T-helper 17 cell (primary cell): ENCODE measurements around the gene ITIH6. TPM values are rescaled to one million over a fixed set of nuclear protein-coding genes. Genes with fewer than 3 reads are reported as not detected.
"Not testable (repeated sequence)": the region's sequence is repeated elsewhere in the genome, so short reads cannot be mapped to it uniquely, and the experiment has no call there.

Experiments used
- ATAC-seq: fragments of 150-1000 bp; cut with Tn5 transposase; 2 replicates; pipeline ENCODE4 v1.10.0; 2021; ENCODE audit warnings: mild to moderate bottlenecking, moderate library complexity
- DNase-seq, 3 donors: peaks; one replicate each; pipeline versions ENCODE4 v3.0.0 to v3.0.0-alpha.2; 2020 to 2021
- H3K9me3 ChIP-seq: one replicate; pipeline ENCODE4 v1.7.0; 2013; ENCODE audit warnings: low read length, mild to moderate bottlenecking; ENCODE audit not compliant: control insufficient read depth, poor library complexity, severe bottlenecking
- H3K27ac Mint-ChIP-seq: one replicate; pipeline ENCODE4 v1.8.0; 2022; ENCODE audit warnings: mild to moderate bottlenecking, moderate library complexity, mixed read lengths
- H3K27me3 Mint-ChIP-seq: one replicate; pipeline ENCODE4 v1.8.0; 2022; ENCODE audit warnings: mixed read lengths
- H3K36me3 Mint-ChIP-seq: one replicate; pipeline ENCODE4 v1.8.0; 2022; ENCODE audit warnings: low read depth, mixed read lengths
- H3K4me1 Mint-ChIP-seq: one replicate; pipeline ENCODE4 v1.8.0; 2022; ENCODE audit warnings: mild to moderate bottlenecking, mixed read lengths
- H3K4me3 Mint-ChIP-seq: one replicate; pipeline ENCODE4 v1.8.0; 2022; ENCODE audit warnings: mild to moderate bottlenecking, moderate library complexity, mixed read lengths
- total RNA-seq, 4 donors: library from RNA in 2 of 4; stranded (reverse) in 2 of 4; gene quantifications; one replicate each; pipeline ENCODE4 v1.2.3 and lab custom pipeline; 2022 to 2026

ITIH6 gene
- total RNA-seq, 2 donors from 2014 or later = not detected

DNA sequence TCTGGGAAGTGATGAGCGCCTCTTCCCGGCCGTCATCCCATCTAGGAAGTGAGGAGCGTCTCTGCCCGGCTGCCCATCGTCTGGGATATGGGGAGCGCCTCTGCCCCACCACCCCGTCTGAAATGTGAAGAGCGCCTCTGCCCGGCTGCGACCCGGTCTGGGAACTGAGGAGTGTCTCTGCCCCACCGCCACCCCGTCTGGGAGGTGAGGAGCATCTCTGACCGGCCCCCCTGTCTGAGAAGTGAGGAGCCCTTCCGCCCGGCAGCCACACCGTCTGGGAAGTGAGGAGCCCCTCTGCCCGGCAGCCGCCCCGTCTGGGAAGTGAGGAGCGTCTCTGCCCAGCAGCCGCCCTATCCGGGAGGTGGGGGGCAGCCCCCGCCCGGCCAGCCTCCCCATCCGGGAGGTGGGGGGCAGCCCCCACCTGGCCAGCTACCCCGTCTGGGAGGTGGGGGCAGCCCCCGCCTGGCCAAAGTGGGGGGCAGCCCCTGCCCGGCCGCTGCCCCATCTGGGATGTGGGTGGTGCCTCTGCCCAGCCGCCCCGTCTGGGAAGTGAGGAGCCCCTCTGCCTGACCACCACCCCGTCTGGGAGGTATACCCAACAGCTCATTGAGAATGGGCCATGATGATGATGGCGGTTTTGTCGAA lies 61.6 kb downstream of the ITIH6 start:
- ATAC-seq, DNase-seq, H3K4me3 Mint-ChIP-seq, H3K36me3 Mint-ChIP-seq, H3K27me3 Mint-ChIP-seq, H3K4me1 Mint-ChIP-seq, H3K9me3 ChIP-seq, H3K27ac Mint-ChIP-seq: not testable (repeated sequence)

DNA sequence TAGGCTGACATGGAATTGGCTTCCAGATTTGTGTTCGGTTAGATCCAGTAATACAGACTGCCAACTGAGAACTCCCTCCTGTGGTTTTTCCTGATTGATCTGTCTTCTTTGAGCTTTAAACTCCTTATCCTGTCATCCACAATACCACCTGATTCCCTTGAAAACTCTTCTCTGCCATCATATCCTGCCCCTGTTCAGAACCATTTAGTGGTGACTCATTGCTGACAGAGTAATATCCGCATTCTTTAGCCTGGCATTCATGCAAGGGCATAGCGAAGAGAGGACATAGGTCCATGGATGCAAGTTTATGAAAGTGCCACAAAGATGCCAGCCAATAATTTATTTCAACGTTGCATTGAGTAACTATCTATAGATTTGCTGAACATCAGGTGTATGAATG lies 76.6 kb downstream of the ITIH6 start:
- H3K4me3 Mint-ChIP-seq = no peak overlapping the region
- DNase-seq (no peak), ATAC-seq (no peak)
- no peak overlapping the region for H3K27ac Mint-ChIP-seq
- no peaks in the 10 kb centered on the region for H3K36me3 Mint-ChIP-seq
- peaks cover 18% of the 10 kb centered on the region for H3K27me3 Mint-ChIP-seq
- peaks cover 2% of the 10 kb centered on the region for H3K4me1 Mint-ChIP-seq
- H3K9me3 ChIP-seq = no peaks in the 10 kb centered on the region

DNA sequence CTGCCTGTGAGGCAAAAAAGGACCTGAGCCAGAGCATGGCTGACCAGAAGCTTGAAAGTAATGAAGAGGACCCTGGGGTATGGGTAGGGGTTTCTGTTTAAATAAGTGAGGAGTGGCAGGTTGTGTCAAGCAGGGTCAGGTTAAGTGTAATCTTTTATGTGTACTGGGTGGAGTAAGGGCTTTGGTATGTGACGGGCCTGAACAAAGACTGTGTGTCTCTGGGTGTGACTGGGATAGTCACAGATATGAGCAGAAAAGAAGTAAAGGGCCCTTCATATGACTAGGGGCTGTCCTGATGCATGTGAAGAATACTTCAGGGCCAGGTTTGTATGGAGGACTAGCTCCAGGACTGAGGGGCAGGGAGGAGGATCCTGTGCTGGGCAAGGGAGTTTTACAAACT lies 82.4 kb downstream of the ITIH6 start:
- no peak for DNase-seq
- no peaks in the 10 kb centered on the region for H3K9me3 ChIP-seq
- no peaks in the 10 kb centered on the region for H3K27me3 Mint-ChIP-seq
- no peak overlapping the region for H3K4me3 Mint-ChIP-seq
- peaks cover 2% of the 10 kb centered on the region for H3K36me3 Mint-ChIP-seq
- ATAC-seq = no peak
- H3K4me1 Mint-ChIP-seq = no peaks in the 10 kb centered on the region
- no peak overlapping the region for H3K27ac Mint-ChIP-seq

- no peak overlapping the region for H3K27ac Mint-ChIP-seq
- DNase-seq (no peak), ATAC-seq (no peak)
- H3K9me3 ChIP-seq = no peaks in the 10 kb centered on the region
- H3K36me3 Mint-ChIP-seq = peaks cover 2% of the 10 kb centered on the region
- no peaks in the 10 kb centered on the region for H3K4me1 Mint-ChIP-seq
- H3K27me3 Mint-ChIP-seq = no peaks in the 10 kb centered on the region
- H3K4me3 Mint-ChIP-seq = no peak overlapping the region
Observed at GRCh38 chrX:54714424-54714823, 83.6 kb downstream of the ITIH6 start.

DNA sequence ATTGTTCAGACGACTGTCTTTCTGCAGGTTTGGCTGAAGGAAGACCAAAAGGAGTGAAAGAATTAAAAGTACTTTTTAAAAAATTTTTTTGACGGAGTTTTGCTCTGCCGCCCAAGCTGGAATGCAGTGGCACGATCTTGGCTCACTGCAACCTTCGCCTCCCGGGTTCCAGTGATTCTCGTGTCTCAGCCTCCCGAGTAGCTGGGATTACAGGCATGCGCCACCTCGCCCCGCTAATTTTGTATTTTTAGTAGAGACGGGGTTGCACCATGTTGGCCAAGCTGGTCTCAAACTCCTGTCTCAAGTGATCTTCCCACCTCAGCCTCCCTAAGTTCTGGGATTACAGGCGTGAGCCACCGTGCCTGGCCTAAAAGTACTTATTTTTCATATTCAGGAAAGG lies 86.3 kb downstream of the ITIH6 start:
- no peaks in the 10 kb centered on the region for H3K27me3 Mint-ChIP-seq
- ATAC-seq (no peak), DNase-seq (no peak)
- no peak overlapping the region for H3K27ac Mint-ChIP-seq
- H3K36me3 Mint-ChIP-seq = peaks cover 2% of the 10 kb centered on the region
- H3K4me1 Mint-ChIP-seq = no peaks in the 10 kb centered on the region
- H3K9me3 ChIP-seq = no peaks in the 10 kb centered on the region
- H3K4me3 Mint-ChIP-seq = no peak overlapping the region

GRCh38 chrX:54710920-54711319 lies 87.1 kb downstream of the ITIH6 start:
- Mint-ChIP-seq H3K27ac (no peak overlapping the region), H3K27me3 (no peaks in the 10 kb centered on the region)

GRCh38 chrX:54708404-54708803 lies 89.7 kb downstream of the ITIH6 start:
- peaks cover 3% of the 10 kb centered on the region for H3K4me1 Mint-ChIP-seq

More at GRCh38 chrX:54710920-54711319, 87.1 kb downstream of the ITIH6 start:
- no peak overlapping the region for H3K4me3 Mint-ChIP-seq
- H3K4me1 Mint-ChIP-seq = peaks cover 3% of the 10 kb centered on the region
- peaks cover 2% of the 10 kb centered on the region for H3K36me3 Mint-ChIP-seq
- no peak for DNase-seq
- no peak for ATAC-seq
- H3K9me3 ChIP-seq = no peaks in the 10 kb centered on the region

More at GRCh38 chrX:54708404-54708803, 89.7 kb downstream of the ITIH6 start:
- Mint-ChIP-seq H3K36me3 (peaks cover 2% of the 10 kb centered on the region), H3K27ac (no peak overlapping the region), H3K27me3 (no peaks in the 10 kb centered on the region), H3K4me3 (no peak overlapping the region)
- no peaks in the 10 kb centered on the region for H3K9me3 ChIP-seq
- no peak for ATAC-seq
- no peak for DNase-seq

Other genes starting within 250 kb of the ITIH6 start
- gene MAGED2, start 9.5 kb upstream of the ITIH6 start, total RNA-seq = 10 to 100 TPM; 49.3 to 66.6 TPM
- 1 to 10 TPM in 1 of 2 donors, under 1 TPM in 1; 0.39 to 1.4 TPM for gene TRO, start 122.6 kb upstream of the ITIH6 start, total RNA-seq
- gene PFKFB1, start 195.9 kb upstream of the ITIH6 start, total RNA-seq = under 1 TPM; 0.27 to 0.42 TPM
- gene APEX2, start 202.1 kb upstream of the ITIH6 start, total RNA-seq = 1 to 10 TPM; 5.9 to 9.6 TPM
- not detected for gene ALAS2, start 232.7 kb upstream of the ITIH6 start, total RNA-seq